Colonic mucosa (tissue), 4 donors: Measurements from ENCODE around the gene DPPA5. TPM values are rescaled to one million over a fixed set of nuclear protein-coding genes. Genes with fewer than 3 reads are reported as not detected.
"Not testable (repeated sequence)": the region's sequence is repeated elsewhere in the genome, so short reads cannot be mapped to it uniquely, and the experiment has no call there.

Experiments
- DNase-seq: peaks from one replicate; pipeline ENCODE4 v3.0.0-alpha.2; 2020
- H3K27ac ChIP-seq: fragments of 200-600 bp; one replicate; pipeline ENCODE4 v1.8.0; 2021
- H3K27me3 ChIP-seq: fragments of 200-600 bp; one replicate; pipeline ENCODE4 v1.8.0; 2021
- H3K36me3 ChIP-seq: fragments of 200-600 bp; one replicate; pipeline ENCODE4 v1.8.0; 2021
- H3K4me1 ChIP-seq: fragments of 200-600 bp; one replicate; pipeline ENCODE4 v1.8.0; 2021; ENCODE audit warnings: mild to moderate bottlenecking
- H3K4me3 ChIP-seq: fragments of 200-600 bp; one replicate; pipeline ENCODE4 v1.8.0; 2021
- H3K9ac ChIP-seq, 2 donors: one replicate each; pipeline ENCODE4 v1.7.0; 2013; ENCODE audit warnings: control low read depth in 2 of 2, low read depth in 2 of 2, low read length in 2 of 2
- H3K9me3 ChIP-seq: fragments of 200-600 bp; one replicate; pipeline ENCODE4 v1.8.0; 2021
- CTCF ChIP-seq: fragments of 200-600 bp; IDR thresholded peaks from one replicate; pipeline ENCODE4 v1.8.0; 2022; ENCODE audit warnings: antibody characterized with exemption, mild to moderate bottlenecking
- intact Hi-C: fragments of 100-400 bp; cut with DNase I; formaldehyde crosslinking; loops from one replicate; pipeline ENCODE4 v1.14.1; 2022
- total RNA-seq, 2 donors: library from RNA; stranded (reverse); fragmentation: NEBNext Ultra II Directional in 1 of 2; extraction: Animal tissue kit (Norgen Biotek cat#: 25700) in 1 of 2; gene quantifications; one replicate each; pipeline ENCODE4 v1.2.1, GENCODE V29; 2021
- donor health status: healthy.
- donor health status: DM: no; HTN: no; CAD: no.
- donor health status: DM: no; HTN: no; CAD: no.

Gene DPPA5
- total RNA-seq, 2 donors from 2014 or later = not detected

- no peaks in the 10 kb centered on the region for H3K4me1 ChIP-seq
- no peaks in the 10 kb centered on the region for H3K27me3 ChIP-seq
- H3K36me3 ChIP-seq = no peaks in the 10 kb centered on the region
- no peak overlapping the region for H3K9ac ChIP-seq
- no peak overlapping the region for H3K4me3 ChIP-seq
- no peaks in the 10 kb centered on the region for H3K9me3 ChIP-seq
- DNase-seq = no peak
- intact Hi-C loops = loop anchor here (5.0 kb wide), 2 partner anchors 38 to 913 kb away; no protein-coding TSS in a partner anchor
- H3K27ac ChIP-seq = no peak overlapping the region
- TF ChIP-seq CTCF = no peak
These were observed 28.4 kb downstream of the DPPA5 start for GRCh38 chr6:73325656-73326055.

- no peak for DNase-seq
- Histone ChIP-seq H3K9ac (no peak overlapping the region), H3K27ac (no peak overlapping the region), H3K9me3 (no peaks in the 10 kb centered on the region), H3K36me3 (no peaks in the 10 kb centered on the region), H3K27me3 (no peaks in the 10 kb centered on the region), H3K4me3 (no peak overlapping the region), H3K4me1 (no peaks in the 10 kb centered on the region)
- intact Hi-C loops = no loop called here
- no peak for TF ChIP-seq CTCF
These were observed 30.8 kb downstream of the DPPA5 start for GRCh38 chr6:73323323-73323722.

GRCh38 chr6:73314577-73315492 lies 39.2 kb downstream of the DPPA5 start:
- no peak for TF ChIP-seq CTCF
- Histone ChIP-seq H3K9me3 (no peaks in the 10 kb centered on the region), H3K36me3 (no peaks in the 10 kb centered on the region), H3K27ac (no peak overlapping the region), H3K27me3 (peaks cover 18% of the 10 kb centered on the region), H3K4me3 (no peak overlapping the region), H3K9ac (no peak overlapping the region), H3K4me1 (no peaks in the 10 kb centered on the region)
- no peak for DNase-seq
- intact Hi-C loops = no loop called here

- H3K4me1 ChIP-seq, intact Hi-C loops, DNase-seq, H3K36me3 ChIP-seq, H3K9me3 ChIP-seq, H3K27ac ChIP-seq: not testable (repeated sequence)
- H3K27me3 ChIP-seq = peaks cover 11% of the 10 kb centered on the region
- H3K9ac ChIP-seq = peak overlapping the region in 1 of 2 donors; percentile 15
- peak overlapping the region; percentile 33 for H3K4me3 ChIP-seq
These were observed 43.6 kb downstream of the DPPA5 start for GRCh38 chr6:73310503-73310845.

- Histone ChIP-seq H3K27me3 (peaks cover 6% of the 10 kb centered on the region), H3K4me3 (peak overlapping the region; percentile 33), H3K9me3 (no peaks in the 10 kb centered on the region), H3K4me1 (no peaks in the 10 kb centered on the region), H3K9ac (peak overlapping the region; percentile 15 to 67), H3K27ac (no peak overlapping the region), H3K36me3 (no peaks in the 10 kb centered on the region)
- TF ChIP-seq CTCF = no peak
- peak; percentile 69 for DNase-seq
- intact Hi-C loops = no loop called here
These were observed 44.1 kb downstream of the DPPA5 start for GRCh38 chr6:73309785-73310502.

GRCh38 chr6:73309535-73309784 lies 44.6 kb downstream of the DPPA5 start:
- intact Hi-C loops = no loop called here
- Histone ChIP-seq H3K27me3 (peaks cover 1% of the 10 kb centered on the region), H3K4me3 (peak overlapping the region; percentile 33), H3K9ac (peak overlapping the region; percentile 15 to 67), H3K4me1 (no peaks in the 10 kb centered on the region), H3K9me3 (no peaks in the 10 kb centered on the region), H3K36me3 (no peaks in the 10 kb centered on the region), H3K27ac (no peak overlapping the region)
- TF ChIP-seq CTCF = no peak
- DNase-seq = peak; percentile 42
